Hippocampal formation (tissue), 2 donors: ENCODE results near the gene FADS1.

Source experiments
- DNase-seq, 2 donors: peaks; one replicate each; lab custom pipeline; 2025; lab: John Stamatoyannopoulos, UW

FADS1 gene

DNA sequence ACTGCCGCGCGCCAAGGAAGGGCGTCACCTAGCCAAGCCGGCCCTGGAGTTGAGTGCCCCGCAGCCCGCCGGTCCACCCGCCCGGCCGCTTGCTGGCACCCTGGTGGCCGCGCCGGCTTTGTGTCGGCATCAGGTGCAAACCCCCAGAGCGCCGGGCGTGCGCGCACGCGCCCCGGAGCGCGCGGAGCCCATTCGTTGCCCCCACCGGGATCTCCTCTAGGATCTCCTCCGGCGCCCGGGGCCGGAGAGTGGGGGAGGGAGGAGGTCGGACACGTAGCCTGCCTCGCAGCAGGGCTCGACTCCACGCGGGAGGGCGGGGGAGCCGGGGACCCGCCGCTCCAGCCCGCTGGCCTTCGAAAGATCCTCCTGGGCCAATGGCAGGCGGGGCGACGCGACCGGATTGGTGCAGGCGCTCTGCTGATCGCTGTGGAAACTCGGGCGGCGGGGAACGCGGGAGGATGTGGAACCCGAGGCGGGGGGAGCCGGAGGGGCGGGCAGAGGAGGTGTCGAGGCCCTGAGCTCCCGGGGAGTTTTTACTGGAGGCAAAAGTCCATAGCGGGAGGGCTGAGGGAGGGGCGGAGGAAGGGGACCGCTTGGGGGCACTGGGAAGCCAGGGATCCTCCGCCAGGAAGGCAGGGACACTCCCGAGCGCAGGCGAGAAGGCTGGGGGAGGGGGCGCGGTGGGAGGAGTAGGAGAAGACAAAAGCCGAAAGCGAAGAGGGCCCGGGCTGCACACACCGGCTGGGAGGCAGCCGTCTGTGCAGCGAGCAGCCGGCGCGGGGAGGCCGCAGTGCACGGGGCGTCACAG is 11.0 kb upstream of the FADS1 start, which contains the start of gene FADS2:
TSS of gene FADS2 (plus strand) at position 730 of the 808 bp plus-strand sequence. CDS start 91 bp downstream, outside the sequence.
- DNase-seq = peak; percentile 74 to 94

DNA sequence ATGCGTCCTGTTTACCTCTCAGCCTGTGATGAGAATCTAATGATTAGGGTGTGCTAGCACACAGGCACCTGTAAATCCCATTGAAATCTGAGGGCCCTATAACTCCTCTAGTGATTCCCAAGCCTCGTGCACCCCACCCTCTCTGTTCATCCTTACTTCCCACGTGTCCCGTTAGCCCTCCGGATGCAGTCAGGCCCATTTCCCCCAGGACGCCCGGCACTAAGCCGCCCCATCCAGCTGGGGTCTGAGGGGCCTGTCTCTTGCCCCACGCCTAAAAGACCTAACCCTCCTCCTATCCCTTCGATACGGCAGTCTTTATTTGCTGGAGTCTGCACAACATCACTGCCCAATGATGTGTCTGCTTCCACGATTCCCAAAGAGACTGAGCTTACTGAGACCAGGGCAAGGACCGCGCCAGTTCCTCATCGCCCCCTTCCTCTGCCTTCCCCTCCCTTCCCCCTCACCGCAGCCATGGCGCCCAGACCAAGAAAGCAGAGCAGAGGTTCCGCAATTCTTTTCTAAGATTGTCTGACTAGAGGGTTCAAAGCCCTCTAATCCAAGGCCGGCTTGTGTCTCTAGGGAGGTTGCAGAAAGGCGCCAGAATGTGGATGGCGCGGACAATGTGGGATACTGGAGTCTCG is 10.2 kb upstream of the FADS1 start:
- no peak for DNase-seq

DNA sequence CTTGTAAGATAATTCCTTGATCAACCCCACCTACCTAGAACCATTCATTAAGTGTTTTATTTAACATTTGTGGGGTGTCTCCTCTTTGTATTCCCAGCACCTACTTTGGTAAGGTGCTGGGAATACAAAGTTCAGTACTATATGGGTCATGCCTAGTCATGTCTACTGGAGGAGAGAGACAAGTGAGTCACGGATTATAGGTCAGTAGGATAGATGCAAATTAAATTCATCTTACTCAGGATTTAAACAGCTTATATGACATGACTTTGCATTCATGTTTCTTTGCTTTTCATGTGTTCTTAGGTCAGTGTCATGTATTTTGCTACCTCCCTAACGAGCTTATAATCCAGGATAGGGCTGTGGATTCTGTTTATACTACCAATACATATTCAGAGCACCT is 3.4 kb upstream of the FADS1 start:
- no peak for DNase-seq

DNA sequence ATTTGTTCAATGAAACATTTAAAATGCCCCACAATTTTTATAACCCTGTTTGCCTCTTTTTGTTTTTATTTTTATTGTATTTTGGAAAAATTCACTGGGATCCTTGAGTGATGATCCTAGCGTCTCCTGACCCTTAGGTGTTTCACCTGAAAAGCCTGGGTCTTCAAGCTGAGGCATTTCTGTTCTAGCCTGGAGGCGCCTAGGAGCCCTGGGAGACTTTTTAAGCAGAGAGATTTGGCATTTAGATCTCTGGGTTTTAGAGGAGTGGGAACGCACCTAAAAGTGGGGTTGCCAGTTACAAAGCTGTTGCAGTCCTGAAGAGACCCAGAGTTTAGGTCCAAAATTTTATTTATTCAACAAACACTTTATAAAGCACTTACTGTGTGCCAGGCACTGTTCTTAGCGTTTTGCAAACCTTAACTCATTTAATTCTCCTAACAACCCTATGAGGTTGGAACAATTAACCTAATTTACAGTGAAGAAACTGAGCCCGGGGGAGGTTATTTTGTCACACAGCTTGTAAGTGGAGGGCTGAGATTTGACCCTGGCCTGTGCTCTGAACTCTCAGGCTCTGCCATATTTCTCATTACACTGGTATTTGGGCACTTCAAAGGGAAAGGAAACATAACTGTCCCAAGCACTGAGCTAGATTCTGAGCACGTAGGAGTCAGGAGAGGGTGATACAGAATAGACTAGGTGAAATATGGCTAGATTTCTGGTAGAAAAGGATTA is 834 bp upstream of the FADS1 start:
- DNase-seq = no peak

DNA sequence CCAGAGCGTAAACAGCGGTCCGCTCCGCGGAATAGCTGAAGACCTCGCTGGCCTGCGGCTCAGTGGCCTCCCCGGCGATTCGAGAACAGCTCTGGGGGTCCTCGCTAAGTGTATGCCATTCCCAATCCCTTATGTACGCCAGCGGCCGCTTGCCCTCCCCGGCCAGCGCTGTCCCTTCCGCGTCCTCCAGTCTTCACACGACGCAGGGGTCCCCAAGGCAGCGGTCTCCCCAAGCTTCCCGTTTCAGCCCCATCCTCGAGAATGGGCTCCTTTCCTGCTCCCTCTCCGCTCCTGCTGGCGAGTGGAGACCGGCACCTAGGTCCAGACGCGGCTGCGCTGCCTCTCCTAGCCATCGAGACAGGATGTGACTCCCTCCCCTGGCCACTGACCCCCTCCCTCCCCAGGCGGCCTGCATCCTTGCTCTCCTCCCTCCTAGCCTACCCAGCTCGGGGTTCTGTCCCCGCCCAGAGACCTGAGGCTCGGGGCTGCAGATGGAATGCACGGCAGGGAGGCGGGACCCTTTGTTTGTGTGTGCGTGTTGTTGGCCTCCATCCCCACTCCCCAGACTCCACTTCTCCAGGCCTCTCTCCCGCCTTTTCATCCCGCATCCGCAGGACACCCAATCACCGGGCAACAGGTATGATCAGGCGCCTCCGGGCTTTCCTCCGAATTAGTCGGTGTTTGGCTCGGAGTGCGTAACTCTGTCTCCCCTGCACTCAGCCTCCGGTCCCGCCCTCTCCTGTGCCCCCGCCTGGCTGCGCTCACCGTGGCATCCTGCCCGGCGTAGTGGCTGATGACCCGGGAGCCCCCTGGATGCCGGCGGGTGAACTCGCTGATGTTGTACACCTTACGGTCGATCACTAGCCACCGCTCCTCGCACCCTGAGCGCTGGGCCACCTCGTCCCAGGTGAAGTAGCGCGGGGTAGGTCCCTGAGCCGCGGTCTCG is 740 bp downstream of the FADS1 start:
- DNase-seq = peak; percentile 39 to 70

DNA sequence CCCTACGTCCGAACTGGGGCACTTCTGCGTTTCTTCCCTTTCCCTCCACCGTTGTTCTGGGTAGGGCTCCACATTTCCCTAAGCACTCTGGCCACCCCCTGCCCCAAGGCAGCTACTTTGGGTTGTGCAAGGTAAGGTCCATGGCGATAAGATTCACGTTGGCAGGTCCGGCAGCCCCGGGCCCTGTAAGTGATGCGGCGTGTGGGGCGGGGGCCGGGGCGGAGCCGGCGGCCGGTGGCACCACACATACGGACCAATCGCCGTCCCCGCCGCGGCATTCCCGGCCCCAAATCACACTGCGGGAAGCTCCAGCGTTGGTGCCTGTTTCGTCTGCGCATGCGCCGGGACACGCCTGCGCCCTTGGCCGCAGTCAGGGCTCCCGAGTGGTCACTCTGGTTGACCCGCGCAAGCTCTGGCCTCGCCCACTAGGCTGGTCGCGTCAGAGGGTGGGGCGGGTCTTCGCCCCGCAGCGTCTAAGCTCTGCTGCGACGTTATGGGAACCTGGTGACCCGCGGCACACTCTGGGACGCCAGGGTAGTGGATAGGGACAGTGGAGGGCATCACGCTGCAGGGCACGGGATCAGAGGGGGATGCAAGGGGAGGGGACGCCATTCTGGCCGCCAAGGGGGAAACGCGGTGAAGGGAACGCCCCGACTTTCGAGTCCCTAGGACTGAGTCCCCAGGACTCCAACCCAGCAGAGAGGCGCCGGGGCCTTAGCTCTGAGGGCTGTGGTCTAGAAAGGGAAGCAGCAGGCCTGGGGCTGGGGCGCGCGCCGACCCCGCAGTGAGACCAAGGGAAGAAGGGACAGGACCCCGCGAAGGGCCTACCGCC is 1.6 kb downstream of the FADS1 start:
- DNase-seq = peak; percentile 92 to 98

DNA sequence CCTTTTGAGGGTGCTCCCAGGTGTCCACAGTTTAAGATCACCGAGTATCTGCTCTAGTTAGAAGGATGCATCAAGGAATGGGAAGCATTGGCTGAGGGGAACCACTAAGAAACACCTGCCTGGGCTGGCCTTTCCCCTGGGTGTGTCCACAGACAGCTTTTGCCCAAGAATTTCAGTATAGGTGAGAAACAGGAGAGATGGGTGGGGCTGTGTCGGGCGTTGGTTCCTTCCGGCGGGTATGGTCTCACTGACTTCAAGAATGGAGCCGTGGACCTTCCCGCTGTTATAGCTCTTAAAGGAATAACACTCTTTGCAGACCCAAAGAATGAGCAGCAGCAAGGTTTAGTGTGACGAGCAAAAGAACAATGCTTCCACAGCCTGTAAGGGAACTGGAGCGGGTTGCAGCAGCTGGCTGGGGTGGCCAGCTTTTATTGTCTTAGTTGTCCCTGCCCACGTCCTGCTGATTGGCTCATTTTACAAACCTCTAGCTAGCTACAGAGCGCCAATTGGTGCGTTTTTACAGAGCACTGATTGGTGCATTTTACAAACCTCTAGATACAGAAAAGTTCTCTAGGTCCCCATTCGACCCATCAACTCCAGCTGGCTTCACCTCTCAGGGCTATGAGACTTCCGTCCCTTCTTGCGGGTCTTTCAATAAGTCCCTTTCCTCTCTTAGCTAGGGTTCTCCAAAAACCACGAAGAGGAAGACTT is 2.4 kb downstream of the FADS1 start:
- peak; percentile 45 to 69 for DNase-seq

DNA sequence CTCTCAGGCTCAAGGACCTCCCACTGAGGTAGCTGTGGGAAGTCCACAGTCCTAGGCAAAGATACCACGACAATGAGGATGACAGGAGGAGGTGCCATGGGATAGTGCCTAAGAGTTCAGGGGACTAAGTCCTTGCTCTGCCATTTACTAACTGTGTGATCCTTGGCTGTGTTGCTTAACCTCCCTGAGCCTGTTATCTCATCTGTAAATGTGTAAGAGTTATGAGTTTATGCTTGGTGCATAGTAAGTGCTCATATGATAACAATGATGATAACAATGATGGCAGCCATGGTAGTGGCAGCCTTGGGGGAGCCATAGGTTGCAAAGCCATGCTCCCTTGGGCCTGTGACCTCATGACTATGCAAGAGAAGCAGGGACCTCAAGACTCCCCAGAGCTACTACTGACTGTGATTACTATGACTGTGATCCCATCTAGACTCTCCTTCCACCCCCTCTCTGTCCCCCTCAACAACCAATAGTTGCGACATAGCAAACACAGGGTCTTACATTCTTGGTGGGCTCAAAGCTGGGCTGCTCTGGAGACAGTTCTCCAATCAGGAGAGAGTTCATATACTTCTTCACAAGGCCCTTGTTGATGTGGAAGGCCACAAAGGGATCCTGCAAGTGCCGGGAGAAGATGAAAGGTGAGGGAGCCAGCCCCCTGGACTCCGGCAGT is 3.9 kb downstream of the FADS1 start:
- no peak for DNase-seq

DNA sequence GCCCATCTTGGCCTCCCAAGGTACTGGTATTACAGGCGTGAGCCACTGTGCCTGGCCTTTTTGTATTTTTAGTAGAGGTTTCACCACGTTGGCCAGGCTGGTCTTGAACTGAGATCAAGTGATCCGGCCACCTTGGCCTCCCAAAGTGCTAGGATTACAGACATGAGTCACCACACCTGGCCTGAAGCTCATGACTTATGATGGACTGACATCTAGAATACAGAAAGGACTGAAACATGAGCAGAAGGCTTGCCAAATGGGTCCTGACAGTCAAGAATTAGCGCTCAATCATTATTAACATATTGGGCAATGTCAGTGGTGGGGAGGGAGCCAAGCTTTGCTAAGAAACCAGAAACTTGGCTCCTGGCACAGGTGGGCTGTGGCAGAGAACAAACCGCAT is 5.0 kb downstream of the FADS1 start:
- DNase-seq = no peak

DNA sequence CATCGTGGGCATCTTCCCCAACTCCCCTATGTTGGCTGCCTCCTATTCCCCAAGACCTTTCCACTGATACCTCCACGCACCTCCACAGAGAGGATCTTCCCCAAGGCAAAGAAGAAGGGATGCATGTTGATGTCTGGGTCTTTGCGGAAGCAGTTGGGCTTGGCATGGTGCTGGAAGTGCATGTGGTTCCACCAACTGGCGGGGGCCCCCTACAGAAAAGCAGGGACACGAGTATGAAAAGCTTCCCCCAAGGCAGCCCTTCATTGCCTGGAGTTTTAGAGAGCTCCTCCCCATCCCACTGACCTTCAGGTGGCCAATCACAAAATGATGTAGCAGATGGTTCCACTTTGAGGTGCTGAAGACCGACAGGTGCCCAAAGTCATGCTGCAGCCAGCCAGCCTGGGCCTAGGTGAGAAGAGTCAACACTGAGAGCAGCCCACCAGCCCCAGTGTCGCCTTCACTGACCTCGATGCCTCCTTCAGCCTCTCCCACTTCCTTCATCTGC is 6.1 kb downstream of the FADS1 start:
- no peak for DNase-seq

DNA sequence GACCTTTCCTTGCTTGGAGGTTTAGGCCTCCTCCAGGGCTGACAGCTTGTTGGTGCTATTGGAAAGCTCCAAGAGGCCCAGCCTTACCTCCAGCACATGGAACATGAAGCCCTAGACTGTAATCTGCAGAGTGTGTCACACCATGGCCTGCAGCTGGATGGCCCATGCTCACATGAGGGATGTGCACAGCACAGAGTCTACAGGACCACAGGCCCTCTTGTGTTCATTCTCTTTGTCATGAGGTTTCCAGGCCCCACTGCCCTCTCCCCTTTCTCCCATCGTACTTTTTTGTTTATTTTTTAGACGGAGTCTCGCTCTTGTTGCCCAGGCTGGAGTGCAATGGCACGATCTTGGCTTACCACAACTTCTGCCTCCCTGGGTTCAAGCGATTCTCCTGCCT is 10.0 kb downstream of the FADS1 start:
- no peak for DNase-seq

DNA sequence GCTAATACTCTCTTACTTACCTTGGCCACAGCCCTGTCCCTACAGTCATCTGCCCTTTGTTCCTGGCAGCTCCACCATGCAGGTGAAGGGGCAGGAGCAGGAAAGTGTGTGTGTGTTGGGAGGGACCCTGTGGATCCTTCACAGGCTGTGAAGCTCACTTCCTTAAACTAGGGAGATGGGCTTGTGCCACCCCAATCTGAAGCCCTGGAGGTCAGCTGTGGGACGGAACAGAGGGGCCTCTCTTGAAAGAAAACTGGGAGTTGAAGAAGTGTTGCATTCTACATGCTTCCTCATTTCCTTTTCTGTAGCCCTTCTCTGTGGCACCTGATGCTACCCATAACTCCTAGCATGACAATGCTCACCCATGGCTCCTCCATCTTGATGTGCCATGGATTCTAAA is 11.7 kb downstream of the FADS1 start:
- DNase-seq = no peak

DNA sequence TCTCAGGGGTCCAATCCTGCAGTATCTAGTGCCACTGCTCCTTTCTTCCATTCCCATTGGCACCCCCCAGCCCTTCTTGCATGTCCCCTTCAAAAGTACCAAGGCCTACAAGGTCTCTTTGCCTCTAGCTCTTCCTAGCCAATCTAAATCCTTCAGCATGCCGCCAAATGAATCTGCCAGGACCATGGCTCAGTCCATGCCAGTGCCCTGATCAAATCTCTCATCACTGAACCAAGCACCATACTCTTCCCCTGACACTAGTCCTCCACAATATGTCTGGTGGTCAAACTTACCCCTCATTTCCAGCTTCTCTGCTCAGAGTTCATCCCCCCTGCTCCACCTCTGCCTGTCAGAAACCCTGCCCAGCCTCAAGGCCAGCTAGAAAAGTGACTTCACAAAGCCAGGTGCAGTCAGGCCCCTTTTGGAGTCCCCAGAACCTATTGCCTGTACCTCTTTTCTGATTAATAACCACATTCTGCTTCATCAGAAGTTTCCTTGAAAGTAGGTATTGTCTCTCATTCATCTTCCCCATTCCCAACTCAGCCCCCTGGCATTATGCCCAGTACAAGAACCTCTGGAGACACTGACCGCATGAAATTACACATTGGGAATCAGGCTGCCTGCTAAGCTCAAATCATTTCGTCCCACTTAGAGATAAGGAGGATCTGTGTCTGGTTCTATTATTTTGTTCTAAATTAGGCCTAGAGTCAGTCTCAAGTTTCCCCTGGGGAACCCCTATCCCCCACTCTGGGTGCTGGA is 12.7 kb downstream of the FADS1 start:
- DNase-seq = no peak

DNA sequence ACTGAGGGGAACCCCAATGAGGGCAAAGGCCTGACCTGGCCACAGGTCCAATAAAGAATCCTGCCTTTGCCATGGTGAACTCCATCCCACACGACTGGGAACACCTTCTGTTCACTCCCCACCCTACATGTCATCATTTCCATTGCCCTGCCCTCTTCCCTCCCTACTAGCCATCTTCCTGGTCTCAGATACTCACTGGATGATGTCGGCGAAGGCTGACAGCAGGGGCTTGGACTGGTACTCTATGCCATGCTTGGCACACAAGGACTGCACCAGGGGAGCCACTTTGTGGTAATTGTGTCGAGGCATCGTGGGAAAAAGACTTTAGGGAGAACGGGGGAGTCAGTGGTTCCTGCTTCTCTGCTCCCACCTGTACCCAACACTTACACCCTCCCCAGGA is 14.2 kb downstream of the FADS1 start:
- DNase-seq = no peak

DNA sequence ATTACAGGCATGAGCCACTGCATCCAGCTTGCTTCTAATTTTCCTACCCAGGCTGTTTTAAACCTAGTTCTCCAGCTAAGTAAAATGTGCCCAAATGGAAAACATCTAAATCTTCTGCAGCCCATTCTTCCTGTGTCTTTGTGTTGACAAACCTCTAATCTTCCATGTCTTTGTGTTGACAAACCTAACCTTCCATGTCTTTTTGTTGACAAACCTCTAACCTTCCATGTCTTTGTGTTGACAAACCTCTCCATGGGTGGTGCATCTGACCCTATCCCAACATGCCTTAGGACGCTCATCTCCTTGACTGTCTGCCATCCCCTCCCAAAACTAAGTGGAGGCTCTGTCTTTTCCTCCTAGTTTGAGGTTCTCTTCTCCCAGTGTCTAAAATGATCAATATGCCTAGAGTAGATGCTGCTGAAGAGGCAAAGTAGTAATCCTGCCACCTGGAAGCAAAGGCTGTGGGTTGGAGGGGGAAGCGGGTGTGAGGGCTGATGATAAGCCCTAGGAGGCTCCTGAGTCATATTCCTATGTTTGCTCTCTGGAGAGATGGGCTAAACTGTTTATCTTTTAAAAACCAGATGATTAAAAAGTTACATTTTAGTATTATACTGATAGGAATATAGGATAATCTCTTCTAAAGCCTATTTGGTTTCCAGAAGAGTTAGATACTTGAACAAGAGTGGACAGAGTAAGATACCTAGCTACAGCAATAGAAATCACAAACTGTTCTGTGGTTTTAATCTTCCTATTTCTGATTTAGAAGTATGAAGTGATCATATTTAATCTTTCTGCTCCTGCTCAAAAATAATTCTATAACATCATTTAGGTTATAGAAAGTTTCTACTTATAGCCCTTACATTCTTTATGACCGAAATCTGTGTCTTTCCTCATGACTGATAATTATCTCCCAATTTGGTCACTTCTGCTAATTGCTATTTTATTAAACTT is 16.2 kb downstream of the FADS1 start:
- no peak for DNase-seq

DNA sequence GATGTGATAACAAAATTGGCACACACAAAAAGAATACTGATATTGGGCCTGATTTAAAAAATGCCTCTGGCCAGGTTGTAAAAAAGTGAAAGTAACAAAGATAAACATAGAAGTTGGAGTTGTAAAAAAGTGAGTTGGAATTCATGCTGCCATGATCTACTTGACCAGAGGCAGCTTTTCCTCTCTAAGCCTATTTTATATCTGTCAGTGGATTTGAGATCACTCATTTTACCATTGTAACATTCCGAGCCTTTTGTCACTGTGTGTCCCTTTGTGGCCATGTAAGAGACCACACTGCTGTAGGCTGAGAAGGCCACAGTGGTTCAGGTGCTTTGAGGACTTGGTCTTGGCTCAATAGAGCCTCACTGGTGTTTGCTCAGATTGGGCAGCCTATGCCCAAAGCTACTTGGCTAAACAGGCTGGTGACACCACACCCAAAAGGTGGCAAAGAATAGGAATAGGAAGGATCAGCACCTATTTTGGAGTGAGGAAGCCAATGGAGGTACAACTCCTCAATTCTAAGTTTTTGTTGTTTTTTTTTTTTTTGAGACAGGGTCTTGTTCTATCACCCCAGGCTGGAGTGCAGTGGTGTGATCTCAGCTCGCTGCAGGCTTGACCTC is 17.0 kb downstream of the FADS1 start:
- no peak for DNase-seq
